ENCODE results near the gene HDDC3.

The HDDC3 gene

GRCh38 chr15:90882781-90883525 is 49.4 kb downstream of the HDDC3 start:
- Histone ChIP-seq H3K4me3 (no peak overlapping the region), H3K27ac (peak overlapping the region in 20 of 21 experiments; percentile 77 to 99 (median 93))

- H3K4me3 ChIP-seq: no peak overlapping the region
- H3K27ac ChIP-seq: peak overlapping the region in 6 of 21 experiments; percentile 0 to 99 (median 96)
Measured at GRCh38 chr15:90881978-90882721, 50.2 kb downstream of the HDDC3 start.

- no peak overlapping the region for H3K4me3 ChIP-seq
- H3K27ac ChIP-seq: no peak overlapping the region
Measured at GRCh38 chr15:90881181-90881977, 51.0 kb downstream of the HDDC3 start.

GRCh38 chr15:90880381-90881145 is 51.8 kb downstream of the HDDC3 start:
- Histone ChIP-seq H3K27ac (no peak overlapping the region), H3K4me3 (no peak overlapping the region)

Measured in skin epidermis (tissue), 12 donors.